ENCODE results near the gene EDN3.

GRCh38 chr20:59331721-59332329 is 31.4 kb downstream of the EDN3 start:
- TF ChIP-seq POLR2A (IDR thresholded peaks at IDR 0.05) (no peak), CTCF (IDR thresholded peaks at IDR 0.05) (no peak)
